BLaER1 (cell line): ENCODE measurements around the gene PIK3R1.
A peak's percentile ranks its signal among the peaks of the same experiment; 100 is the strongest.

ENCODE experiments used
- H3K27ac ChIP-seq: shearing (Covaris generic); formaldehyde crosslinking; 2 replicates; pipeline ENCODE4 v1.8.1; 2022
- H3K27me3 ChIP-seq: shearing (Covaris generic); formaldehyde crosslinking; 2 replicates; pipeline ENCODE4 v1.8.1; 2022
- H3K36me3 ChIP-seq: shearing (Covaris generic); formaldehyde crosslinking; 2 replicates; pipeline ENCODE4 v1.8.1; 2022
- H3K4me1 ChIP-seq: shearing (Covaris generic); formaldehyde crosslinking; 2 replicates; pipeline ENCODE4 v1.8.1; 2022
- H3K4me2 ChIP-seq: shearing (Covaris generic); formaldehyde crosslinking; 2 replicates; pipeline ENCODE4 v1.8.1; 2022
- H3K4me3 ChIP-seq: shearing (Covaris generic); formaldehyde crosslinking; 2 replicates; pipeline ENCODE4 v1.8.1; 2022
- H3K9ac ChIP-seq: shearing (Covaris generic); formaldehyde crosslinking; 2 replicates; pipeline ENCODE4 v1.8.1; 2022
- H3K9me3 ChIP-seq: shearing (Covaris generic); formaldehyde crosslinking; 2 replicates; pipeline ENCODE4 v1.8.1; 2022
- H4K20me1 ChIP-seq: shearing (Covaris generic); formaldehyde crosslinking; 2 replicates; pipeline ENCODE4 v1.8.1; 2022
- Cebpa-rat ChIP-seq: shearing (Covaris generic); IDR thresholded peaks from 2 replicates; pipeline ENCODE4 v1.8.1; 2022

The PIK3R1 gene

DNA sequence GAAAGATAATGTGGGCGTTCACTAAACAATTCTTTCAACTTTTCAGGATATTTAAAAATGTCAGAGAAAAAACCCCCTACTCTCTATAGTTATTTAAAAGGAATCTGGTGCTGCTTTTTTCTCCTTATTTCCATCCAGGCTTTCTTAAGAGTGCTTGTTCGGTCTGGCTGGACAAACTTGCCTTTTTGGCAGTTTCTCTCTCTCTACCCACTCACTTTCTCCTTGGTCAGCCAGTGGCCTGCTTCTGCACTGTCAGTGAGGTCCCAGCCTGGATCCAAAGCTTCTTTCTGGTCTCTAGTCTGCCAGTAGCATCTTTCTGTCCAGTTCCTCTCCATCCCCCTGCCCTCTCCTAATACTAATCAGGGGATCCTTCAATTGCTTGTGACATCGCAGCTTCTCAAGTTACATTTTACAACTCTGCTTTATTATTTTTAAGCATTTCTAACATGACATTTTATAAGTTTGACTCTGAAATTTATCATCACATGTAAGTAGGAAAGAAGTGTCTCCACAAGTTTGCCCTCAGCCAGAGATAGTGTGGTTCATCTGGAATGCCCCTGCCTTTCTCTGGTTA is 50.4 kb downstream of the PIK3R1 start:
- no peak overlapping the region for H3K9ac ChIP-seq
- H3K4me2 ChIP-seq: peak overlapping the region; percentile 46; the same call in 1 of the 2 replicates
- no peak for TF ChIP-seq Cebpa-rat
- H3K4me3 ChIP-seq: no peak overlapping the region
- peaks cover 62% of the 10 kb centered on the region for H3K4me1 ChIP-seq
- peaks cover 9% of the 10 kb centered on the region; the same call in 1 of the 2 replicates for H3K36me3 ChIP-seq
- H3K27ac ChIP-seq: no peak overlapping the region
- H3K27me3 ChIP-seq: no peaks in the 10 kb centered on the region
- H4K20me1 ChIP-seq: peaks cover 90% of the 10 kb centered on the region
- no peaks in the 10 kb centered on the region for H3K9me3 ChIP-seq

DNA sequence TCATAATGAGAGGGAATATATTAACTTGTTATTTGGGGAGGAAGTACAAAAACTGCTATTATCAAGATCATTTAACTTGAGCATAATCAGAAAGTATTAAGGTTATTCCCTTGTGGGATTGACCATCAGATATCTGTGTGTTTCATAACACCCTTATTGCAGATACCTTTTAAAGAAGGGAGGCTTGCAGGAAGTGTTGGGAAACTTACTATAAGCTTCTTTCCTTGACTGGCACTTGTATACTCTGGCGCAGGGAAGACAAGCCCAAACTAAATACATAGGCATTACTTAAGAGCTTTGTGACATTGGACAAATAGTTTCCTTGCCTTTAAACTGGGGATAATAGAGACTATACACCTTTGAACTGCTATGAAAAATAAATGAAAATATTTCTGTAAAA is 50.9 kb downstream of the PIK3R1 start:
- TF ChIP-seq Cebpa-rat: no peak
- H3K4me3 ChIP-seq: no peak overlapping the region
- no peaks in the 10 kb centered on the region for H3K9me3 ChIP-seq
- H3K27ac ChIP-seq: no peak overlapping the region
- H3K27me3 ChIP-seq: no peaks in the 10 kb centered on the region
- peaks cover 9% of the 10 kb centered on the region; the same call in 1 of the 2 replicates for H3K36me3 ChIP-seq
- H3K4me1 ChIP-seq: peaks cover 59% of the 10 kb centered on the region
- no peak overlapping the region for H3K9ac ChIP-seq
- H3K4me2 ChIP-seq: peak overlapping the region; percentile 46
- H4K20me1 ChIP-seq: peaks cover 90% of the 10 kb centered on the region

DNA sequence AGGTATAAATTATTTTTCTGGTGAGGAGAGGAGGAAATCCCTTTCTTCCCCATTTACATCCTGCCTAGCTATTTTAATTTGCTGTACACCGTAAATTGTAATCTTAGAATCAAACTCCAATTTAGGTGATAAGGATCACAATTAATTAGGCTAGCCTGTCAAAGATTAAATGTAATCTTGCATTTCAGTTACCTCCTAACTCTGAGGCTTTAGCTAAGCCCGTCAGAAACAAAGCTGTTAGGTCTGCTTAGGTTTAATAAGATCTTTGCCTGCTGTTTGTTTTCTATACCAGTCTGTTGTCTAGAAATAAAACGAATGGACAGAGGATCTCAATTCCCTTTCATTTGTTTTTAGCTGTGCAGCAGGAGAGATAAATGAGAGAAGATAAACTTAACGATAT is 51.5 kb downstream of the PIK3R1 start:
- Histone ChIP-seq H3K27me3 (no peaks in the 10 kb centered on the region), H4K20me1 (peaks cover 90% of the 10 kb centered on the region), H3K36me3 (peaks cover 9% of the 10 kb centered on the region; the same call in 1 of the 2 replicates), H3K4me1 (peaks cover 60% of the 10 kb centered on the region), H3K9me3 (no peaks in the 10 kb centered on the region), H3K4me2 (peak overlapping the region; percentile 46), H3K4me3 (no peak overlapping the region), H3K9ac (no peak overlapping the region), H3K27ac (no peak overlapping the region)
- TF ChIP-seq Cebpa-rat: no peak

DNA sequence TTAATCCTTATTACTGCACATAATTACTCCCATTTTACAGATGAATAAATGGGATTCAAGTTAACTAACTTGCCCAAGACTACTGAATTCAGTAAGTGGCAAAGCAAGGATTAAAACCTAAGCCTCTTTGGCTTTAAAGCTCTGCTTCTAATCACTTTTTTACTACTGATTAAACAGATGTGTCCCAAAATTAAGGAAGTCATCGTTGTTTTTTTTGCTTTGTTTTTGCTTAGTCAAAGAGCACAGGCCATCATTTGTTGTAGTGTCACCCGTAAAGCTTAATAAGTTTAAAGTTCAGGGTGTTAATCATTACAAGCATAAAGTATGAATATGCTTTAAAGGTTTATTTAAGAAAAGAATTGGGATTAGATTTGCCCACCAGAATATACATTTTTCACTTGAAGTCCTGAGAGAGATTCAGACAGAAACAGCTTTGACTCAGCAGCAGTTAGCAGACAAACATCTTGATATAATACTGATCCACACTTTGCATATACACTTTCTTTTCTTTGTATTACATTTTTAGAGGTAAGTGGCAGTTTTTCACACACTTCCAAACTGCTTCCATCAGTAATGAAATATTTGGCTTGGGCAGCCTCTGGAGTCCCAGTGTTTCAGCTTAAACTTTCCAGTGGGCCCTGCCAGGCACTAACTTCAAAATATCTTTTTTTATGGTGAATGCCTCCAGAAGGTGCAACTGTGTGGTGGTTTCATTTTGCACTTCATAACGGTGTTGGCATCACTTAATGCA is 52.7 kb downstream of the PIK3R1 start:
- no peak overlapping the region for H3K4me3 ChIP-seq
- peaks cover 100% of the 10 kb centered on the region for H4K20me1 ChIP-seq
- peaks cover 16% of the 10 kb centered on the region for H3K36me3 ChIP-seq
- H3K9me3 ChIP-seq: no peaks in the 10 kb centered on the region
- peaks cover 61% of the 10 kb centered on the region for H3K4me1 ChIP-seq
- no peak for TF ChIP-seq Cebpa-rat
- H3K27ac ChIP-seq: no peak overlapping the region
- no peak overlapping the region for H3K9ac ChIP-seq
- H3K4me2 ChIP-seq: no peak overlapping the region
- H3K27me3 ChIP-seq: no peaks in the 10 kb centered on the region

DNA sequence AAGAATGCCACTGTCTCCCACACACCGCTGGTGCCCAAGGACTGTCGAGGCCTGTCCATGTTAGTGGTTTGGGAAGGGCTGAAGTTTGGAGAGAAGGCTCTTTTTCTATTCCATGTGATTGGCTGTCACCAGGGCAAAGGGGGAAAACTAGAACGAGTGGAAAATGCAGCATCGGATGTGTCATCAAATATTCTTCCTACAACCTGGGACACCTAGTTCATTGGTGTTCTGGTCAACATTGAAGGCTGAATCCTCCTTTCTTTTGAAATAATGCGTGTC is 53.2 kb downstream of the PIK3R1 start:
- Histone ChIP-seq H3K27ac (no peak overlapping the region), H3K4me2 (no peak overlapping the region), H3K36me3 (peaks cover 21% of the 10 kb centered on the region), H3K4me1 (peaks cover 60% of the 10 kb centered on the region), H4K20me1 (peaks cover 100% of the 10 kb centered on the region), H3K4me3 (no peak overlapping the region), H3K27me3 (no peaks in the 10 kb centered on the region), H3K9me3 (no peaks in the 10 kb centered on the region), H3K9ac (no peak overlapping the region)
- TF ChIP-seq Cebpa-rat: no peak

DNA sequence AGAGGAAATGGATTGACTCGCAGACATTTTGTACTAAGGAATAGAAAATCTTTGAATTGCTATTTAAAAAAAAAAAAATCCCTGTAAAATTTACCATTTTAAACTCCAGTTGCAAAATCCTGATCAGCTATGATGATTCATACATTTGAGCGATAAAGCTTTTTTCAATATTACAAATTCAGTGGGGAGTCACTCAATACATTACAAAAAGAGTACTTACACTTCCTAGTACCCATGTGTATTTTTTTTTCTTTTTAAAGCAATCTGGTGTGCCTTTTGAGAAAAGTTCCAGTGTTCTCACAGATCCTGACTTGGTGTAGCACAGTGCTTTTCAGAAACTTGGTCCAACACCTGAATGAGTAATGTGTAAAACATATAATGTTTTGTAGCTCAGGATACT is 54.3 kb downstream of the PIK3R1 start:
- Histone ChIP-seq H3K4me1 (peaks cover 49% of the 10 kb centered on the region), H3K27ac (no peak overlapping the region), H3K9me3 (no peaks in the 10 kb centered on the region), H3K36me3 (peaks cover 31% of the 10 kb centered on the region), H4K20me1 (peaks cover 98% of the 10 kb centered on the region), H3K4me3 (no peak overlapping the region), H3K4me2 (no peak overlapping the region), H3K27me3 (no peaks in the 10 kb centered on the region), H3K9ac (no peak overlapping the region)
- no peak for TF ChIP-seq Cebpa-rat

DNA sequence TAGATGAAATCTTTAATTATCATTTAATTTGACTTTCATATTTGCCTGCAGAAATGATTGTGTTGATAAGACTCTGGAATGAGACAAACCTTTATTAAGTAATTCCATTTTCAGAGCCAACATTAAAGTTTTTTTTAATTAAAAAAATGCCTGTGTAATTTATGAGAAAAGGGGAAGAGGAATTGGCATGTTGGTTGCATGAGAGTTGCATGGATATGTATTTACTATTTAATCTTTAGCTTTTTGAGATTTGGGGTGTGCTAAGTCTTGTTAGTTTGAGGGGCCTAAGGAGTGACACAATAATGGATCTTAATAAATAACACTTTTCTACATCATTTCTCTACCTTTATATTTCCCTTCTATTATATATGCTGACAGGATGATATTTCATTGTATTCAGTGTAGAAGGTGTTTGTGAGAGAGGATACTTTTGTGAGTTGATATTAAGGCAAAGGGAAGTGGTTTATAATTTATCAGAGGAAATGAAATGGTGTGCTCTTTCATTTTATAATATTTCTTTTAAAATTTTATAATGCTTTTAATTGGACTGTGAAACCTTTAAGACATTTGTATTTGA is 54.9 kb downstream of the PIK3R1 start:
- Histone ChIP-seq H3K4me3 (no peak overlapping the region), H3K27me3 (no peaks in the 10 kb centered on the region), H3K4me2 (no peak overlapping the region), H3K27ac (no peak overlapping the region), H3K9ac (no peak overlapping the region), H3K36me3 (peaks cover 38% of the 10 kb centered on the region), H4K20me1 (peaks cover 92% of the 10 kb centered on the region), H3K4me1 (peaks cover 43% of the 10 kb centered on the region), H3K9me3 (no peaks in the 10 kb centered on the region)
- no peak for TF ChIP-seq Cebpa-rat

DNA sequence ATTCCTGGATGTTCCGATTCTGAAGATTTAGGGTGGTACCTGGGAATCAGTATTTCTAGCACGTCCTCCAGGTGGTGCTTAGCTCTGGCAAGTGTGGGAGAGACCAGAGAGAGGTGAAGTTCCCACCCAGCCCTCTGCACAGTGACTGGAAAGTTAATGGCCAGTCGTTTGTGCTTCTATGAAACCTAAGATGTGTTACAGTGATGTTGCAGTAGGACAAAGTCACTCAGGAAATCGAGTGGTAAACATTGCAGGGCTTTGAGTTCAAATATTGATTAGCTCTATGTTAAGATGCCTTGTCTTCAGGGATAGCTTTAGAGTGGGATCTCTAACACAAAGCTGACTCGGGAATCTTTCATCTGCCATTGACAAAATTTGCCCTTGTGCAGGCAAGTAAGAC is 55.6 kb downstream of the PIK3R1 start:
- Histone ChIP-seq H3K27ac (no peak overlapping the region), H4K20me1 (peaks cover 87% of the 10 kb centered on the region), H3K4me3 (no peak overlapping the region), H3K36me3 (peaks cover 44% of the 10 kb centered on the region), H3K4me1 (peaks cover 36% of the 10 kb centered on the region), H3K9ac (no peak overlapping the region), H3K27me3 (no peaks in the 10 kb centered on the region), H3K4me2 (no peak overlapping the region), H3K9me3 (no peaks in the 10 kb centered on the region)
- no peak for TF ChIP-seq Cebpa-rat

DNA sequence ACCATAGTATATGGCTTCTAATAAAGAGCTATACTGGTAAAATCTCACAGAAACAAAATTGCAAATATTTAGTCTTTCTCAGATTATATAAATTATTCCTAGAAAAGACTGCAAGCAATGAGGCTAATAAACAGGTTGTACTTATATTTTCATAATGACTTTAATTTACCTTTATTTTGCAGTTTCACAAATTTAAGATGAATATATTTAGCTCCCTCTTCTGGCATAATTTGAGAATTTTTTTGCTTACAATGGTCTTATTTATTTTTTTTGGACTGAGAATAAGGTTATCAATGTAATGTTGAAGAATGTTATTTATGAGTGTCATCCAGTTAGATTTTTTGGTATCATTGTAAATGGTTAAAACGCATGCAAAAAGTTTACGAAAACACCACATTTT is 56.7 kb downstream of the PIK3R1 start:
- no peak for TF ChIP-seq Cebpa-rat
- H3K4me1 ChIP-seq: peaks cover 25% of the 10 kb centered on the region; the same call in 1 of the 2 replicates
- H3K4me3 ChIP-seq: no peak overlapping the region
- H3K27me3 ChIP-seq: no peaks in the 10 kb centered on the region
- no peak overlapping the region for H3K9ac ChIP-seq
- peaks cover 56% of the 10 kb centered on the region for H3K36me3 ChIP-seq
- H3K4me2 ChIP-seq: no peak overlapping the region
- peaks cover 87% of the 10 kb centered on the region for H4K20me1 ChIP-seq
- no peak overlapping the region for H3K27ac ChIP-seq
- H3K9me3 ChIP-seq: no peaks in the 10 kb centered on the region

DNA sequence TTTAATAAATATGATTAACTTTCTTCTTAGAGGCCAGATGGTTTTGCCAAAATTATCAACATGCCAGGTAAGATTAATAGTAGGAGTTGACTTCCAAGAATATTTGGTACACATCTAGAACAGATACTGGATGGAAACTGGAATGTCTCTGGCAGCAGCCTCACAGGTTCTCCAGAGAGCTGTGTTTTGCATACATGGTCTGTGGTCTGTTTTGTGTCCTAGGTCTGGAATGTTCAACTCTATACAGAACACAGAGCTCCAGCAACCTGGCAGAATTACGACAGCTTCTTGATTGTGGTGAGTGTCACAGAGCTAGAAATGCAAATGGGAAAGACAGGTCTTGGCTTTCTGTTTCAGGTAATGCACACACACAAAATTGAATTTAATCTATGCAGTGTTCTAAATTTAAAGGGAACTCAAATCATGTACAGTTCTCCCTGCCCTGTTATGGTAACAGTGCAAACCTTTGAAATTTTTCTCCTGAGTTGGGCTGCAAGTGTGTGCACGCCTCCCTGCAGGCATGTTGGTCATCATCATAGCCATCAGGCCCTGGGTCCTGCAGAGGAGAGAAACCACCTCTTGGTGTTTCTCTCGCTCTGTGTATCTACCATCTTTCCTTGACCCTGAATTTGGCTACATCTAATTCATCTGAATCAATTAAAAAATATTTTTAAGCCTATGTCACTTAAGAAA is 58.3 kb downstream of the PIK3R1 start:
- no peak overlapping the region for H3K4me2 ChIP-seq

More for the DNA sequence above, 58.3 kb downstream of the PIK3R1 start:
- H3K27ac ChIP-seq: no peak overlapping the region
- peaks cover 10% of the 10 kb centered on the region; the same call in 1 of the 2 replicates for H3K4me1 ChIP-seq
- H3K9me3 ChIP-seq: no peaks in the 10 kb centered on the region
- TF ChIP-seq Cebpa-rat: no peak
- H3K27me3 ChIP-seq: no peaks in the 10 kb centered on the region
- peaks cover 77% of the 10 kb centered on the region for H4K20me1 ChIP-seq
- H3K4me3 ChIP-seq: no peak overlapping the region
- peaks cover 66% of the 10 kb centered on the region for H3K36me3 ChIP-seq
- H3K9ac ChIP-seq: no peak overlapping the region
